Measurements from ENCODE around the gene FIS1. TPM values are rescaled to one million over a fixed set of nuclear protein-coding genes. Genes with fewer than 3 reads are reported as not detected.

FIS1 gene
- total and polyA plus RNA-seq, 10 of the 15 experiments (the other 5 are each of a cell fraction or from before 2014, with no cell fraction given): 83.4 to 149 (median 108) TPM

DNA sequence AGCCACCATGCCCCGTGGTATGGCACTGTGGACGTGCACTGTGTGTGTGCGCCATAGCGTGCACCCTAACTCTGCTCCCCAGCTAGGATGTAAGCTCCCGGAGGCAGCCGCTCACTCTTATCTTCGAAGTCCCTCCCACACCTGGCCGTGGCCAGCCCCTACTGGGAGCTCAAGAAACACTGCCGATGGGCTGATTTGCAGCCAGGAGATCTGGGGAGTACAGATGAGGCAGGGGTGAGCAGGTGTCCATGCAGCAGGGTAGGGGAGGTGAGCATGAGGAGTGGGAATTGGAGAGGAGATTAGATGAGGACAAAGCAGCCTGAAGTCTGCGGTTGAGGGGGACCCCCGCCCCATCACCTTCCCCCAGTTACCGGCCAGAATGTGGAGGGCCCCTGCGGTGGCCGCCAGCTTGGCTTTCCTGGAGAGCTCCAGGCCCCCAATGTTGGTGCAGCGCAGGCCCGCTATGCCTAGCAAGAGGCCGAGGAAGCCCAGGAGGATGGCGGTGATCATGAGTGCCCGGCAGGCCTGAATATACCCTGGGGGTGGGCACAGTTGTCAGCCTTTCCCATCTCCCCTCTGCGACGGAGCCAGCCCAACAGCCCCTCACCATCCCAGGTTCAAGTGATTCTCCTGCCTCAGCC is 10.9 kb downstream of the FIS1 start:
- Histone ChIP-seq H3K27ac (ENCODE audit: control insufficient read depth, insufficient read depth) (no peak overlapping the region), H4K20me1 (ENCODE audit: control insufficient read depth, insufficient read depth) (no peaks in the 10 kb centered on the region), H3K4me3 (no peak overlapping the region), H3K4me2 (ENCODE audit: control insufficient read depth, insufficient read depth) (no peak overlapping the region), H3K79me2 (ENCODE audit: control insufficient read depth, insufficient read depth, low read length) (no peaks in the 10 kb centered on the region), H3K36me3 (ENCODE audit: control insufficient read depth in 2 of 2, insufficient read depth in 2 of 2, low read length in 1 of 2) (peaks cover 0 to 9% of the 10 kb centered on the region in 2 experiments; a peak in 3 of 4 replicates), H3K9ac (ENCODE audit: control insufficient read depth, insufficient read depth, low read length) (no peak overlapping the region), H3K4me1 (ENCODE audit: control insufficient read depth, insufficient read depth, low read length) (no peaks in the 10 kb centered on the region), H3K9me3 (replicated peaks; ENCODE audit: control insufficient read depth, insufficient read depth, low read length) (no peaks in the 10 kb centered on the region), H3K27me3 (replicated peaks in 1 of 2; ENCODE audit: control insufficient read depth in 2 of 2, insufficient read depth in 2 of 2, low read length in 1 of 2) (no peaks in the 10 kb centered on the region), H2AFZ (ENCODE audit: control insufficient read depth, low read depth, low read length) (no peak overlapping the region)
- FAIRE-seq (no peak), DNase-seq (ENCODE audit: low read depth, low spot score) (no peak), ATAC-seq (no peak)
- ChIA-PET CTCF (interaction anchor here (1.0 to 2.5 kb wide), 3 partner anchors 11 to 49 kb away, joined by 3 to 16 read pairs (median 5); partner anchors contain the start of gene FIS1), POLR2A (no interaction called here), SMC1A (ENCODE audit: uncharacterized antibody, unreplicated experiment) (interaction anchor here (1.6 kb wide), 1 partner anchor 49 kb away, joined by 3 read pairs; no protein-coding TSS in a partner anchor), RAD21 (ENCODE audit: unreplicated experiment) (no interaction called here)
- TF ChIP-seq, protein P1, sequence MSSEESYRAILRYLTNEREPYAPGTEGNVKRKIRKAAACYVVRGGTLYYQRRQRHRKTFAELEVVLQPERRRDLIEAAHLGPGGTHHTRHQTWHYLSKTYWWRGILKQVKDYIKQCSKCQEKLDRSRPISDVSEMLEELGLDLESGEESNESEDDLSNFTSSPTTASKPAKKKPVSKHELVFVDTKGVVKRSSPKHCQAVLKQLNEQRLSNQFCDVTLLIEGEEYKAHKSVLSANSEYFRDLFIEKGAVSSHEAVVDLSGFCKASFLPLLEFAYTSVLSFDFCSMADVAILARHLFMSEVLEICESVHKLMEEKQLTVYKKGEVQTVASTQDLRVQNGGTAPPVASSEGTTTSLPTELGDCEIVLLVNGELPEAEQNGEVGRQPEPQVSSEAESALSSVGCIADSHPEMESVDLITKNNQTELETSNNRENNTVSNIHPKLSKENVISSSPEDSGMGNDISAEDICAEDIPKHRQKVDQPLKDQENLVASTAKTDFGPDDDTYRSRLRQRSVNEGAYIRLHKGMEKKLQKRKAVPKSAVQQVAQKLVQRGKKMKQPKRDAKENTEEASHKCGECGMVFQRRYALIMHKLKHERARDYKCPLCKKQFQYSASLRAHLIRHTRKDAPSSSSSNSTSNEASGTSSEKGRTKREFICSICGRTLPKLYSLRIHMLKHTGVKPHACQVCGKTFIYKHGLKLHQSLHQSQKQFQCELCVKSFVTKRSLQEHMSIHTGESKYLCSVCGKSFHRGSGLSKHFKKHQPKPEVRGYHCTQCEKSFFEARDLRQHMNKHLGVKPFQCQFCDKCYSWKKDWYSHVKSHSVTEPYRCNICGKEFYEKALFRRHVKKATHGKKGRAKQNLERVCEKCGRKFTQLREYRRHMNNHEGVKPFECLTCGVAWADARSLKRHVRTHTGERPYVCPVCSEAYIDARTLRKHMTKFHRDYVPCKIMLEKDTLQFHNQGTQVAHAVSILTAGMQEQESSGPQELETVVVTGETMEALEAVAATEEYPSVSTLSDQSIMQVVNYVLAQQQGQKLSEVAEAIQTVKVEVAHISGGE (CRISPR knock-in tag; IDR thresholded peaks at IDR 0.05): no peak
- TF ChIP-seq LARP7 (IDR thresholded peaks at IDR 0.05) (no peak), RELA (IDR thresholded peaks at IDR 0.05; ENCODE audit: borderline replicate concordance, partially characterized antibody) (no peak), SREBF2 (IDR thresholded peaks at IDR 0.05; ENCODE audit: low read length) (no peak), EP300 (IDR thresholded peaks at IDR 0.05; ENCODE audit: borderline replicate concordance in 1 of 2, control insufficient read depth in 1 of 2, low read depth in 2 of 2, low read length in 2 of 2) (no peak), WRNIP1 (IDR thresholded peaks at IDR 0.05; ENCODE audit: borderline replicate concordance, low read depth, low read length) (no peak), SRF (IDR thresholded peaks at IDR 0.05; ENCODE audit: low read depth in 2 of 2, low read length in 2 of 2) (no peak), SP1 (IDR thresholded peaks at IDR 0.05; ENCODE audit: low read depth, low read length) (no peak), MTA3 (IDR thresholded peaks at IDR 0.05; ENCODE audit: borderline replicate concordance, low read length) (no peak), ZBED1 (IDR thresholded peaks at IDR 0.05; ENCODE audit: borderline replicate concordance) (no peak), PML (IDR thresholded peaks at IDR 0.05; ENCODE audit: low read length) (no peak), NR2F1 (conservative IDR thresholded peaks at IDR 0.05) (no peak)
- TF ChIP-seq, protein P2, sequence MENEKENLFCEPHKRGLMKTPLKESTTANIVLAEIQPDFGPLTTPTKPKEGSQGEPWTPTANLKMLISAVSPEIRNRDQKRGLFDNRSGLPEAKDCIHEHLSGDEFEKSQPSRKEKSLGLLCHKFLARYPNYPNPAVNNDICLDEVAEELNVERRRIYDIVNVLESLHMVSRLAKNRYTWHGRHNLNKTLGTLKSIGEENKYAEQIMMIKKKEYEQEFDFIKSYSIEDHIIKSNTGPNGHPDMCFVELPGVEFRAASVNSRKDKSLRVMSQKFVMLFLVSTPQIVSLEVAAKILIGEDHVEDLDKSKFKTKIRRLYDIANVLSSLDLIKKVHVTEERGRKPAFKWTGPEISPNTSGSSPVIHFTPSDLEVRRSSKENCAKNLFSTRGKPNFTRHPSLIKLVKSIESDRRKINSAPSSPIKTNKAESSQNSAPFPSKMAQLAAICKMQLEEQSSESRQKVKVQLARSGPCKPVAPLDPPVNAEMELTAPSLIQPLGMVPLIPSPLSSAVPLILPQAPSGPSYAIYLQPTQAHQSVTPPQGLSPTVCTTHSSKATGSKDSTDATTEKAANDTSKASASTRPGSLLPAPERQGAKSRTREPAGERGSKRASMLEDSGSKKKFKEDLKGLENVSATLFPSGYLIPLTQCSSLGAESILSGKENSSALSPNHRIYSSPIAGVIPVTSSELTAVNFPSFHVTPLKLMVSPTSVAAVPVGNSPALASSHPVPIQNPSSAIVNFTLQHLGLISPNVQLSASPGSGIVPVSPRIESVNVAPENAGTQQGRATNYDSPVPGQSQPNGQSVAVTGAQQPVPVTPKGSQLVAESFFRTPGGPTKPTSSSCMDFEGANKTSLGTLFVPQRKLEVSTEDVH (IDR thresholded peaks at IDR 0.05; ENCODE audit: low read depth, partially characterized antibody): no peak
- in situ Hi-C loops (cut with MboI) (no loop called here), intact Hi-C loops (cut with micrococcal nuclease; ENCODE audit: unreplicated experiment) (no loop called here)
- 92% methylated on average over 21 of the region's 21 CpGs for WGBS (ENCODE audit: insufficient coverage, insufficient replicate concordance, low lambda C conversion rate, missing lambda C conversion rate)
- no TSS peak for BruUV-seq (replicated peaks)
